Measurements from ENCODE around the gene PLEKHG3.

GRCh38 chr14:64695071-64695470, 9.2 kb upstream of the PLEKHG3 start:
- no peak for TF ChIP-seq CTCF (conservative IDR thresholded peaks at IDR 0.05)
- TF ChIP-seq EZH2 (IDR thresholded peaks at IDR 0.05; ENCODE audit: low read depth), result no peak
